ENCODE measurements around the gene DUSP1.
"Not testable (repeated sequence)": the region's sequence is repeated elsewhere in the genome, so short reads cannot be mapped to it uniquely, and the experiment has no call there.

DUSP1 gene

GRCh38 chr5:172797771-172798191, 26.8 kb upstream of the DUSP1 start:
- DNase-seq (ENCODE audit: low read depth) = no peak

DNA sequence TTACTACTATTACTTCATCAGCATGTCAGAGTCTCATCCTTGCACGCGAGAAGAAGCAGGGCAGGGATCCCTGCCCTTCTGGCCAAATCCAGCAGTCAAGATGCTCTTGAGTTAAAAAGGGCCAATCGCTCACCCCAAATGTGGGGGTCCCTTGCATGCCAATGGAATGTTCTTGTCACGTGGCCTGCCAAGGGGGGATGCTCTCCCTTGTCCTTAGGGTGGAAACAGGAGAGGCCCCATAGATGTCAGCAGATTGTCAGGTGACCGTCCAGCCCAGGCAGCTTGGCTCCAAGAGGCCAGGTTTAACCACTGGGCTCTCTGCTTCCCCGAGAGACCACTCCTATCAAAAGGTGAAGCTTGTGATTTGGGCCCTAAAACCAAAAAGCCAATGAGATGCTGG, 25.3 kb upstream of the DUSP1 start:
- DNase-seq (ENCODE audit: low read depth) = no peak

- DNase-seq (ENCODE audit: low read depth) = no peak
Measured at GRCh38 chr5:172795318-172795977, 24.5 kb upstream of the DUSP1 start.

GRCh38 chr5:172793577-172794488, 22.8 kb upstream of the DUSP1 start:
- no peak for DNase-seq (ENCODE audit: low read depth)

GRCh38 chr5:172792701-172793570, 21.9 kb upstream of the DUSP1 start:
- no peak for DNase-seq (ENCODE audit: low read depth)

GRCh38 chr5:172791726-172792445, 20.9 kb upstream of the DUSP1 start:
- no peak for DNase-seq (ENCODE audit: low read depth)

- no peak for DNase-seq (ENCODE audit: low read depth)
Measured at GRCh38 chr5:172791286-172791685, 20.3 kb upstream of the DUSP1 start.

DNA sequence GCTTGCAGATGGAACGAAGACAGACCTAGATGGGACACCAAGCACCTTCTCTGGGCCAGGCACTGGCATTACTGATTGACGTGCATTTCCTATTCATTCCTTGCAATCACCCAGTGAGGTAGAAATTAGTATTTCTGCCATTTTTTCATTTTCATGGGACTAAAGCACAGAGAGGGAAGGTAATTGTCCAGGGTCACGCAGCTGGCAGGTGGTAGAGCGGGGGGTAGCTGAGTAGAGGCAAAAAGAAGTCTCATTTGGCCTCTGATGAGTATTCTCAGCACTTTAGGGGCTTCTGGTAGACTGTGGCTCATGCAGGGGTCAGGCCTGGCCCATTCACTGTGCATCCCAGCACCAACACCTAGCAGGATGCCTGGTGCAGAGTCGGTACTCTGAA, 19.5 kb upstream of the DUSP1 start:
- DNase-seq (ENCODE audit: low read depth) = no peak

- DNase-seq (ENCODE audit: low read depth) = no peak
Measured at GRCh38 chr5:172789687-172790495, 18.9 kb upstream of the DUSP1 start.

GRCh38 chr5:172788771-172789686, 18.0 kb upstream of the DUSP1 start:
- DNase-seq (ENCODE audit: low read depth) = no peak

- DNase-seq (ENCODE audit: low read depth) = not testable (repeated sequence)
Measured at GRCh38 chr5:172787538-172787937, 16.5 kb upstream of the DUSP1 start.

DNA sequence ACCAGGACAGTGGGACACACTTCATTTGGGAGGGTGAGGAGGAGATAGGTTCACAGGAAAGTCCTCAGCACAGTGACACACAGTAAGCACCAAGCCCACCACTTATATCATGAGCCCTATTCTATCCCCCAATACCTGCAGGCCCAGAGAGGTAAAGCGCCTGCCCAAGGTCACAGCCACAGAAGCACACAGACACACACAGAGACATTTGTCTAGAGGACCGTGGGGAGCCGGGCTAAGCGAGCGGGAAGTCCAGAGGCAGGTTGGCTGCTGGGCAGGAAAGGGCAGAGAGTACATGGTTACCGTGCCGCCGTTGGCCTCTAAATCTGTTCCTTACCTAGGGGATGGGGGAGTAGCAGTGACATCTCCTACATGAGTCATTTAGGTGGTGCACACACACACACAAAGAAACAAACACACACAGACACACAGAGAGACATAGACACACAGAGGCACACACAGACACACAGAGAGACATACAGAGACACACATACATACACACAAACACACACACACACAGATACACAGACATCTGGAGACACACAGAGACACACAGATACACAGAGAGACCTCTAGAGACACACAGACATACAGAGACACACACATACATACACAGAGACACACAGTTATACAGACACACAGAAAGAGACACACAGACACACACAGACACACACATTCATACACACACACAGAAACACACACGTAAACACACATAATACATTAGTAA, 15.9 kb upstream of the DUSP1 start:
- no peak for DNase-seq (ENCODE audit: low read depth)

DNA sequence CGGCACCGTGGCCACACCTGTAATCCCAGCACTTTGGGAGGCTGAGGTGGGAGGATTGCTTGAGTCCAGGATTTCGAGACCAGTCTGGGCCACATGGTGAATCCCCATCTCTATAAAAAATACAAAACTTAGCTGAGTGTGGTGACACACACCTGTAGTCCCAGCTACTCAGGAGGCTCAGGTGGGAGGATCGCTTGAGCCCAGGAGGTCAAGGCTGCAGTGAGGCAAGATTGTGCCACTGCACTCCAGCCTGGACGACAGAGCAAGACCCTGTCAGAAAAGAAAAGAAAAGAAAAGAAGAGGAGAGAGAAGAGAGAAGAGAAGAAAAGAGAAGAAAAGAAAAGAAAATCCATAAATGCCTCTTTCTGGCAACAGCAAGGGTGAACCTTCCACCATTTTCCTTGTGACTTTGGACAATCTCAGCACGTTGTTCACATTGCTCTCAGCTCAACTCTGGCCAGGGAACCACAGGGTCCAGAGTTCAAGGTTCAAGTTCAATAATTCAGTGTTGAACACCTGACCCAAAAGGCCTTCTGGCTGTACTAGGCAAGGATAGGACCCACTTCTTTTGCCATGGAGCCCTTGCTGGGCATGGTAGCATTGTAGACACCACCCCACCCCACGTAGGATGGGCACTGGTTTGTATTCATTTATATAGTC, 14.6 kb upstream of the DUSP1 start:
- DNase-seq (ENCODE audit: low read depth) = no peak

- not testable (repeated sequence) for DNase-seq (ENCODE audit: low read depth)
Measured at GRCh38 chr5:172784162-172784561, 13.2 kb upstream of the DUSP1 start.

GRCh38 chr5:172783319-172783718, 12.3 kb upstream of the DUSP1 start:
- not testable (repeated sequence) for DNase-seq (ENCODE audit: low read depth)

DNA sequence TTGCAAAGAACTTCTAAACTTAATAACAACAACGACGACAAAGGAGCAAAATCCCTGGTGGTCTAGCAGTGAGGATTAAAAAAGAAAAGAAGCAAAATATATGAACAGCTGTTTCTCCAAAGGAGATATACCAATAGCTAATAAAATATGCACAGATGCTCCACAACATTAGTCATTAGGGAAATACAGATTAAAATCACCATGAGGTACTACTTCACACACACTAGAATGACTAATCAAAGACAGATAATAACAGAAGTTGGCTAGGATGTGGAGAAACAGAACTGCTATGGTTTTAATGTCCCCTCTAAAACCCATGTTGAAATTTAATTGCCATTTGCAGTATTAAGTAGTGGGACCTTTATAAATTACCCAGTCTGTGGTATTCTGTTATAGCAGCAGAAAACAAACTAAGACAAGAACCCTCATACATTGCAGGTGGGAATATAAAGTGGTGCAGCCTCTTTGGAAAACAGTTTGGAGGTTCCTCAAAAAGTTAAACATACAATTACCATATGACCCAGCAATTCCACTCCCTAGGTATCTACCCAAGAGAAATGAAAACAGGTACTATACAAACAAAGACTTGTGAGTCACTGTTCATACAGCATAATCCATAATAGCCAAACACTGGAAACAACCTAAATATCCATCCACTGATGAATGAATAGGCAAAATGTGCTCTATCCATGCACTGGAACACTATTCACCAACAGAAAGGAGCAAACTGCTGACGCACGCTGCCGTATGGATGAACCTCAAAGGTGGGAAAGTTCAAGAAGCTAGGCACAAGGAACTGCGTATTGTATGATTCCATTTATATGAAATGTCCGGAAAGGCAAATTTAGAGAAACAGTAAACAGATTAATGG, 11.4 kb upstream of the DUSP1 start:
- DNase-seq (ENCODE audit: low read depth) = no peak

GRCh38 chr5:172779691-172780341, 8.8 kb upstream of the DUSP1 start:
- no peak for DNase-seq (ENCODE audit: low read depth)
